ENCODE measurements around the gene THUMPD2. TPM values are rescaled to one million over a fixed set of nuclear protein-coding genes. Genes with fewer than 3 reads are reported as not detected.

THUMPD2 gene
- total RNA-seq, 1 experiment from 2014 or later: 19.6 TPM

DNA sequence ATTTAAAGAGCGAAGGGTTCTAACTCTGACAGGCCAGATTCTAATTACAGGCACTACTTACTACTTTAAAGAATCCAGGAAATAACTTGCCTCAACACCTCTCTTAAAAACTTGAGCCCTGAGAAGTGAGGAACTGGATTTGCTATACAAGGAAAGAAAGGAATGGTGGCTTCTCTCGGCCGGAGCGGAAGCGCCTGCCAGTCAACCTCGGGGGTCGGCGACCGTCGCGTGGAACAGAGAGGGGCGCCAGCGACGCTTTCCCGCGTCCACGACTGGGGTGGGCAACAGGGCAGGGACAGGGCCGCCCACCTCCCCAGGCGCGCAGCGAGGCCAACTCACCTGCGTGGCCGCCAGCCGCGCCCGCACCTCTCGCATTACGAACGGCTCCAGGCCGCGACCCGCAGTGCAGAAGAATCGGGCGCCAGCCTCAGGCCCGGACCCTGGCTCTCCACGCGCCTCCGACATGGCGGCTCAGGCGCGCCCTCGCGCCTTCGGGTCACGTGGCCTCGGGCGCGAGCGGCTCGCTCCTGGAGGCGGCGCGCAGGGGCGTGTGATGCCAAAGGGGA is at the start of gene THUMPD2 (continued):
- no peak for TF ChIP-seq JAZF1 (CRISPR knock-in tag; IDR thresholded peaks at IDR 0.05)
- TF ChIP-seq ETV6 (CRISPR knock-in tag; IDR thresholded peaks at IDR 0.05): peak; percentile 90
- TF ChIP-seq, protein P1, sequence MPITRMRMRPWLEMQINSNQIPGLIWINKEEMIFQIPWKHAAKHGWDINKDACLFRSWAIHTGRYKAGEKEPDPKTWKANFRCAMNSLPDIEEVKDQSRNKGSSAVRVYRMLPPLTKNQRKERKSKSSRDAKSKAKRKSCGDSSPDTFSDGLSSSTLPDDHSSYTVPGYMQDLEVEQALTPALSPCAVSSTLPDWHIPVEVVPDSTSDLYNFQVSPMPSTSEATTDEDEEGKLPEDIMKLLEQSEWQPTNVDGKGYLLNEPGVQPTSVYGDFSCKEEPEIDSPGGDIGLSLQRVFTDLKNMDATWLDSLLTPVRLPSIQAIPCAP (CRISPR knock-in tag; IDR thresholded peaks at IDR 0.05): peak; percentile 88
- TF ChIP-seq NFYB (CRISPR knock-in tag; conservative IDR thresholded peaks at IDR 0.05; ENCODE audit: low read depth): no peak
- no peak for TF ChIP-seq FOXJ3 (CRISPR knock-in tag; IDR thresholded peaks at IDR 0.05; ENCODE audit: borderline replicate concordance)
- TF ChIP-seq ZNF232 (CRISPR knock-in tag; IDR thresholded peaks at IDR 0.05): 0 out of 2 replicates have a peak, but pooled peaks have one; percentile 83
- TF ChIP-seq, protein P2, sequence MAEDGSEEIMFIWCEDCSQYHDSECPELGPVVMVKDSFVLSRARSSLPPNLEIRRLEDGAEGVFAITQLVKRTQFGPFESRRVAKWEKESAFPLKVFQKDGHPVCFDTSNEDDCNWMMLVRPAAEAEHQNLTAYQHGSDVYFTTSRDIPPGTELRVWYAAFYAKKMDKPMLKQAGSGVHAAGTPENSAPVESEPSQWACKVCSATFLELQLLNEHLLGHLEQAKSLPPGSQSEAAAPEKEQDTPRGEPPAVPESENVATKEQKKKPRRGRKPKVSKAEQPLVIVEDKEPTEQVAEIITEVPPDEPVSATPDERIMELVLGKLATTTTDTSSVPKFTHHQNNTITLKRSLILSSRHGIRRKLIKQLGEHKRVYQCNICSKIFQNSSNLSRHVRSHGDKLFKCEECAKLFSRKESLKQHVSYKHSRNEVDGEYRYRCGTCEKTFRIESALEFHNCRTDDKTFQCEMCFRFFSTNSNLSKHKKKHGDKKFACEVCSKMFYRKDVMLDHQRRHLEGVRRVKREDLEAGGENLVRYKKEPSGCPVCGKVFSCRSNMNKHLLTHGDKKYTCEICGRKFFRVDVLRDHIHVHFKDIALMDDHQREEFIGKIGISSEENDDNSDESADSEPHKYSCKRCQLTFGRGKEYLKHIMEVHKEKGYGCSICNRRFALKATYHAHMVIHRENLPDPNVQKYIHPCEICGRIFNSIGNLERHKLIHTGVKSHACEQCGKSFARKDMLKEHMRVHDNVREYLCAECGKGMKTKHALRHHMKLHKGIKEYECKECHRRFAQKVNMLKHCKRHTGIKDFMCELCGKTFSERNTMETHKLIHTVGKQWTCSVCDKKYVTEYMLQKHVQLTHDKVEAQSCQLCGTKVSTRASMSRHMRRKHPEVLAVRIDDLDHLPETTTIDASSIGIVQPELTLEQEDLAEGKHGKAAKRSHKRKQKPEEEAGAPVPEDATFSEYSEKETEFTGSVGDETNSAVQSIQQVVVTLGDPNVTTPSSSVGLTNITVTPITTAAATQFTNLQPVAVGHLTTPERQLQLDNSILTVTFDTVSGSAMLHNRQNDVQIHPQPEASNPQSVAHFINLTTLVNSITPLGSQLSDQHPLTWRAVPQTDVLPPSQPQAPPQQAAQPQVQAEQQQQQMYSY (CRISPR knock-in tag; IDR thresholded peaks at IDR 0.05): peak; percentile 12; the same call in 1 of the 2 replicates
- no peak for TF ChIP-seq EMX1 (CRISPR knock-in tag; IDR thresholded peaks at IDR 0.05)
- TF ChIP-seq RORB (CRISPR knock-in tag; IDR thresholded peaks at IDR 0.05): no peak
- TF ChIP-seq SP1 (CRISPR knock-in tag; conservative IDR thresholded peaks at IDR 0.05): peak; percentile 69; the same call in 1 of the 2 replicates
- TF ChIP-seq NR3C1 (CRISPR knock-in tag; conservative IDR thresholded peaks at IDR 0.05; ENCODE audit: low read depth): 0 out of 2 replicates have a peak, but pooled peaks have one; percentile 47
- peak; percentile 71; the same call in 1 of the 2 replicates for TF ChIP-seq ZNF138 (CRISPR knock-in tag; conservative IDR thresholded peaks at IDR 0.05)
- TF ChIP-seq PRRX2 (CRISPR knock-in tag; IDR thresholded peaks at IDR 0.05): no peak
- TF ChIP-seq GTF2I (CRISPR knock-in tag; conservative IDR thresholded peaks at IDR 0.05): no peak
- TF ChIP-seq HMGA2 (CRISPR knock-in tag; IDR thresholded peaks at IDR 0.05): no peak
- TF ChIP-seq, protein P3, sequence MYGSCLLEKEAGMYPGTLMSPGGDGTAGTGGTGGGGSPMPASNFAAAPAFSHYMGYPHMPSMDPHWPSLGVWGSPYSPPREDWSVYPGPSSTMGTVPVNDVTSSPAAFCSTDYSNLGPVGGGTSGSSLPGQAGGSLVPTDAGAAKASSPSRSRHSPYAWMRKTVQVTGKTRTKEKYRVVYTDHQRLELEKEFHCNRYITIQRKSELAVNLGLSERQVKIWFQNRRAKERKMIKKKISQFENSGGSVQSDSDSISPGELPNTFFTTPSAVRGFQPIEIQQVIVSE (CRISPR knock-in tag; IDR thresholded peaks at IDR 0.05; ENCODE audit: borderline replicate concordance): no peak

DNA sequence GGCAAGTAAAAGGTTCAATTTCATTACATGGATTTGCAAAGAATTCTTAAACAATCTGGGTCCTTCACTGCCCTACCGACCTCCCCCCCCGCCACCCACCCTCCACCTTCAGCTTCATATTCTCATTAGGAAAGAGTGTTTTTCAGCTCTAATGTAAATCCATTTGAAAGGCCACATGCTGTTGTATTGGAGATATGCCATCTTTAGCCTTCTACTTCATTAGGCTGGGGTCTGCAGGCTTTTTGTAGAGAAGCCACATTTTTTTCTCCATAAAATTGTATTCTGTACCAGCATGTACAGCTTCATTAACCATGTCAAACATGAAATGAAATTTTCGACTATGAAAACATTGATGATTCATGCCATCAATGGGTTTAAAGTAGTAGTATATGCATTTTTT is 42.8 kb upstream of the THUMPD2 start:
- no peak overlapping the region for H3K27ac Mint-ChIP-seq
- TF ChIP-seq CREB1 (CRISPR knock-in tag; IDR thresholded peaks at IDR 0.05): no peak
- no peak for TF ChIP-seq TP53 (CRISPR knock-in tag; IDR thresholded peaks at IDR 0.05)
- TF ChIP-seq, protein P4, sequence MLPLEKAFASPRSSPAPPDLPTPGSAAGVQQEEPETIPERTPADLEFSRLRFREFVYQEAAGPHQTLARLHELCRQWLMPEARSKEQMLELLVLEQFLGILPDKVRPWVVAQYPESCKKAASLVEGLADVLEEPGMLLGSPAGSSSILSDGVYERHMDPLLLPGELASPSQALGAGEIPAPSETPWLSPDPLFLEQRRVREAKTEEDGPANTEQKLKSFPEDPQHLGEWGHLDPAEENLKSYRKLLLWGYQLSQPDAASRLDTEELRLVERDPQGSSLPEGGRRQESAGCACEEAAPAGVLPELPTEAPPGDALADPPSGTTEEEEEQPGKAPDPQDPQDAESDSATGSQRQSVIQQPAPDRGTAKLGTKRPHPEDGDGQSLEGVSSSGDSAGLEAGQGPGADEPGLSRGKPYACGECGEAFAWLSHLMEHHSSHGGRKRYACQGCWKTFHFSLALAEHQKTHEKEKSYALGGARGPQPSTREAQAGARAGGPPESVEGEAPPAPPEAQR (CRISPR knock-in tag; IDR thresholded peaks at IDR 0.05): no peak
- no peak for TF ChIP-seq OVOL2 (CRISPR knock-in tag; IDR thresholded peaks at IDR 0.05; ENCODE audit: borderline replicate concordance)
- TF ChIP-seq MYBL2 (CRISPR knock-in tag; IDR thresholded peaks at IDR 0.05): no peak
- TF ChIP-seq FOXK1 (CRISPR knock-in tag; IDR thresholded peaks at IDR 0.05): no peak
- TF ChIP-seq, protein P3 (CRISPR knock-in tag; IDR thresholded peaks at IDR 0.05; ENCODE audit: borderline replicate concordance): no peak
- no peak for TF ChIP-seq ELF4 (CRISPR knock-in tag; IDR thresholded peaks at IDR 0.05; ENCODE audit: low read depth)
- no peak for TF ChIP-seq PRRX2 (CRISPR knock-in tag; IDR thresholded peaks at IDR 0.05)
- no peak for TF ChIP-seq ETV6 (CRISPR knock-in tag; IDR thresholded peaks at IDR 0.05)

More for the DNA sequence above, 42.8 kb upstream of the THUMPD2 start:
- DNase-seq (ENCODE audit: low spot score): no peak
- ChIA-PET POLR2A (no interaction called here), CTCF (interaction anchor here (1.3 kb wide), 1 partner anchor 16 kb away, joined by 3 read pairs; no protein-coding TSS in a partner anchor)
- no peak for ATAC-seq
- no peak overlapping the region for H3K4me3 Mint-ChIP-seq
- no peaks in the 10 kb centered on the region for H3K9me3 Mint-ChIP-seq
- 0 out of 2 replicates have a peak, but pooled peaks cover 2% of the 10 kb centered on the region for H3K4me1 Mint-ChIP-seq
- H3K36me3 Mint-ChIP-seq: no peaks in the 10 kb centered on the region
- no peaks in the 10 kb centered on the region for H3K27me3 Mint-ChIP-seq (ENCODE audit: low read depth)
